HG03097 (cell line): ENCODE measurements around the gene SLC5A12.

Experiments
- ATAC-seq: cut with Tn5 transposase; IDR thresholded peaks from one replicate; pipeline ENCODE4 v1.9.1; 2021; ENCODE audit not compliant: unreplicated experiment, low FRiP score

The SLC5A12 gene

GRCh38 chr11:26721948-26722475, at the start of gene SLC5A12:
Gene SLC5A12 (minus strand): TSS chr11:26722060. CDS start chr11:26721714, 346 bp downstream.
- ATAC-seq = no peak

GRCh38 chr11:26769027-26769426, 47.2 kb upstream of the SLC5A12 start:
- ATAC-seq = no peak

GRCh38 chr11:26767060-26767459, 45.2 kb upstream of the SLC5A12 start:
- ATAC-seq = no peak

- ATAC-seq = no peak
Observed at GRCh38 chr11:26765323-26765722, 43.5 kb upstream of the SLC5A12 start.

- ATAC-seq = no peak
Observed at GRCh38 chr11:26764825-26765224, 43.0 kb upstream of the SLC5A12 start.

GRCh38 chr11:26764315-26764714, 42.5 kb upstream of the SLC5A12 start:
- no peak for ATAC-seq

- no peak for ATAC-seq
Observed at GRCh38 chr11:26762089-26762488, 40.2 kb upstream of the SLC5A12 start.

GRCh38 chr11:26761361-26761809, 39.5 kb upstream of the SLC5A12 start:
- no peak for ATAC-seq

GRCh38 chr11:26757995-26758394, 36.1 kb upstream of the SLC5A12 start:
- no peak for ATAC-seq

- ATAC-seq = no peak
Observed at GRCh38 chr11:26755762-26756161, 33.9 kb upstream of the SLC5A12 start.

- ATAC-seq = no peak
Observed at GRCh38 chr11:26753723-26754504, 32.1 kb upstream of the SLC5A12 start.

- no peak for ATAC-seq
Observed at GRCh38 chr11:26749927-26750326, 28.1 kb upstream of the SLC5A12 start.

GRCh38 chr11:26743622-26744021, 21.8 kb upstream of the SLC5A12 start:
- ATAC-seq = peak; percentile 65

GRCh38 chr11:26742966-26743365, 21.1 kb upstream of the SLC5A12 start:
- ATAC-seq = no peak

GRCh38 chr11:26741036-26741435, 19.2 kb upstream of the SLC5A12 start:
- ATAC-seq = no peak

- no peak for ATAC-seq
Observed at GRCh38 chr11:26739366-26740073, 17.7 kb upstream of the SLC5A12 start.

GRCh38 chr11:26734691-26735090, 12.8 kb upstream of the SLC5A12 start:
- no peak for ATAC-seq

- ATAC-seq = no peak
Observed at GRCh38 chr11:26731084-26731456, 9.2 kb upstream of the SLC5A12 start.

GRCh38 chr11:26730414-26731083, 8.7 kb upstream of the SLC5A12 start:
- no peak for ATAC-seq

- no peak for ATAC-seq
Observed at GRCh38 chr11:26729284-26729683, 7.4 kb upstream of the SLC5A12 start.

- ATAC-seq = no peak
Observed at GRCh38 chr11:26726960-26727359, 5.1 kb upstream of the SLC5A12 start.
